ENCODE measurements around the gene CPNE5.

CPNE5 gene

DNA sequence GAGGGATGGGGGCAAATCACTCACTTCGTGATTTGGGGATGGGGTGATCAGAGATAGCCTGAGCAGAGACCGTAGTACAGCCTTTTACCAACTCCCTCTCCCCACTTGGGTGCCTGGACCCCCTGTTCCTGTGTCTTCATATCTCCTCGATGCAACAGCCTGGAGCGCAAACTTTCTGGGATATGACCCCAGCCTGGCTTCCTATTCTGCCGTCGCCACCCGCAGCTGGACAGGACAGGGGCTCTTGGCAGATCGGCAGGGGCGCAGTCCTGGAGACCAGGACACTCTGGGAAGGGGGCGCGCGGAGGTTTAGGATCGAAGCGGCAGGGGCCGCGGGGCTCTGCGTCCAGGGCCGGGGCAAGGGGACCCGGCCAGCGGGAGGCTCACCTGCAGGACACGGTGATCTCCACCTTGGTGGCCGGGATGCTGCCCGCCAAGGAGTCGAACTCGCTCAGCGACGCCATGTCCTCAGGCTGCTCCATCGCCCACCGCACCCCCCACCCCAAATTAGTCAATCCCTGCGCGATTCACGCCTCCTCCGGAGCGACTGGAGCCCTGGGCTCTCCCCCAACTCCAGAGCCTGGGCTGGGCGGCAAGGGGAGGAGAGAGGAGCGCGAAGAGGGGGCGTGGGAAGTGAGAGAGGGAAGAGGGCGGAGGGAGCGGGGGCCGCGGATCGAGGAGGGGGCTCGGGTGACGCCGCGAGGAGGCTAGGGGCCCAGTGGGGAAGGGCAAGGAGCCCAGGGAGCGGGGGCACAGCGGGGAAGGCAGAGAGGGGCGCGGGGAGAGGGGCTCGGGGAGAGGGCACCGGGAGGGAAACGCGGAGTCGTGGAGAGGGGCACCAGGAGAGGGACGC lies at the start of gene CPNE5:
Gene CPNE5 (minus strand): TSS at position 549 of the 853 bp plus-strand sequence. CDS start 67 bp downstream, at position 482.
- DNase-seq = no peak

DNA sequence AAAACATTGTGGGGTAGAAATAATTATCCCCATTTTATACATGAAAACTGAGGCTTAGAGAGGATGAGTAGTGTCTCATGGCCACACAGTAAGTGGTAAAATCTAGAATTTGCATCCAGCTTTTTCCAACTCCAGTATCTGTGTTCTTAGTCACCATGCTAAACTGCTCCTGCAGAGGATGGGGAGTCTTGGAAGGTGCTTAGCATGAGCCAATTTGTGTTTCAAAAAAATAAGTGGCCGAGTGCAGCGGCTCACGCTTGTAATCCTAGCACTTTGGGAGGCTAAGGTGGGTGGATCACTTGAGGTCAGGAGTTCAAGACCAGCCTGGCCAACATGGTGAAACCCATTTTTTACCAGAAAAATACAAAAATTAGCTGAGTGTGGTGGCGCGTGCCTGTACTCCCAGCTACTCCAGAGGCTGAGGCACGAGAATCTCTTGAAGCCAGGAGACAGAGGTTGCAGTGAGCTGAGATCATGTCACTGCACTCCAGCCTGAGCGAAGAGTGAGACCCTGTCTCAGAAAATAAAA lies 48.9 kb upstream of the CPNE5 start:
- DNase-seq = no peak

DNA sequence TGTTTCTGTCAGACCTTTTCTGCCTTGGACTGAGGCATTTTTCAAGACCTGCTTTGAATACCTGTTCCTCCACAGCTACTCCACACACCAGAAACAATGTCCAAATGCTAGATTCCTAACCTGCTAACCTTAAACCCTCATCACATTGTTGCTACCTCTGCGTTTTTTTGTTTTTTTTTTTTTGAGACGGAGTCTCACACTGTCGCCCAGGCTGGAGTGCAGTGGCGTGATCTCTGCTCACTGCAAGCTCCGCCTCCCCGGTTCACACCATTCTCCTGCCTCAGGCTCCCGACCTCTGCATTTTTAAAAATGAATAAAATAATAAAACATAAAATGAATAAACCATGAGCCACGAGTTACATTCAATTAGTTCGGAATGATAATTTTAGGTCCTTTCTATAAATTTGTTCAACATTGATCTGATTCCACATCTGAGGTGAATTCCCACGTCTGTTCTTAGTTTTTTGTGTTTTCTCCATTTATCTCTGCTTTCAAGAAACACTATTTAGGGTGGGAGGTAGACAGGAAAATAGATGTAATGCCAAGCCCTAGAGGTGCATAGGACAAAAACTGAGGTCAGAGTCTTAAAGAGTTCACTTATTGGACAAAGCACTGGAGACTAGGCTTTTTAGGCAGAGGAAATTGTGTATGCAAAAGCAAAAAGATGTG lies 47.8 kb upstream of the CPNE5 start:
- no peak for DNase-seq

DNA sequence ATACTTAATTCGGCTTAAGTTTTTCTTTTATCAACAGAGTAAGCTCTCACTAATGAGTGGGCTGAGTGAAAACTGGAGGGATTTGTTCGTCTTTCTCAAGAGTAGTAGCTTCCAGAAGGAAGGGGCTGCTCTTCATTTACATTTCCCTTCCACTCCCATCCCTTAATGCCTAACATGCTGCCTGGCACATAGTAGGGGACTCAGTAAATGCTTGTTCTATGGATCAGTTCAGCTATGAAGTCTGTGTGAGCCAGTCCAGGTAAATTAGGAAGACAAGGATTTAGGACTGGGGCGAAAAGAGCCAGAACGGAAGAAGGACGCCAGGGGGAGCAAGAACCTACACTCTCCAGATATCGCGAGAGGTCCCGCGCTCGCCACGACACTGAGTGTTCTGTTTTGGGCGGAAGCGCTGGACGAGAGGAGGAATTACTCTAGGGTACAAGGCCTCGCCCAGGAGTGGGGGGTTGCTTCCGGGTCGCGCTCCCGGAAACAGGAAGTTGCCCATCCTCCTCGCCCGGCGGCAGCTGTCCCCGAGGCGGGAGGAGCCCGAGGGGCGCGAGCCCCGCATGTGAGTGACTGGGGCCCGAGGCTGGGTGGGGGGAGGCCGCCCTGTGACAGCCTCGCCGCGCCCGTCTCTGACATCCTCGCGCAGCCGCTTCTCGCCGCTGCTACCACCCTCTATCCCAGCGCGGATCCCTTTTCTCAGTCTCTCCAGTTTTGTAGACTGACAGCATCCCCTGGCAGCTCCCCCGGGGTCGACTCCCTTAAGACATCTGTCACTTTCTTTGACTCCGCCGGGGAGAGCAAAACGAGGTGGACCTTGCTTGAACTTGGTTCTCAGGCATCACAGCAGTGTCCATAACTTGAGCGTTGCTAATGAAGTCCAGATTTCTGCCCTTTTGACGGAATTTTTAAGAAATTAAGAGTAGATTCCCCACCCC lies 46.5 kb upstream of the CPNE5 start, which contains the start of gene C6orf89:
Gene C6orf89 (plus strand): TSS at position 492 of the 941 bp plus-strand sequence. CDS start 13,493 bp downstream, outside the sequence.
- peak; percentile 99 for DNase-seq

DNA sequence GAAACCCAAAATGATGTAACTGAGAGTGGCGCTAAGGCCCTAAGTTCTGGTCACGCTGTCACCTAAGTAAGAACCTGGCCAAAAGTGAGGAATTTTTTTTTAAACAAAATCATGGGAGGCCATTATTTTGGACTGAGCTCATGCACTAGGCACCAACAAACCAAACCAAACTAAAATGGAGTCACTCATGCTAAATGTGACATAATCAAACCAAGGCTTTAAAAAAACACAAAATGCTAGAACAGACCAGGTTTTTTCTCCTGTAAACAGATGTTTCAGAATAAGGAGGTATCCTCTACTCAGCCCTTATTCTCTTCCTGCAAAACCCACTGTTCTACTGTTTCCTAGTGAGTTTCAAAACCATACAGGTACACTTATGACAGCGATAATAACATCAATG lies 45.4 kb upstream of the CPNE5 start:
- no peak for DNase-seq

DNA sequence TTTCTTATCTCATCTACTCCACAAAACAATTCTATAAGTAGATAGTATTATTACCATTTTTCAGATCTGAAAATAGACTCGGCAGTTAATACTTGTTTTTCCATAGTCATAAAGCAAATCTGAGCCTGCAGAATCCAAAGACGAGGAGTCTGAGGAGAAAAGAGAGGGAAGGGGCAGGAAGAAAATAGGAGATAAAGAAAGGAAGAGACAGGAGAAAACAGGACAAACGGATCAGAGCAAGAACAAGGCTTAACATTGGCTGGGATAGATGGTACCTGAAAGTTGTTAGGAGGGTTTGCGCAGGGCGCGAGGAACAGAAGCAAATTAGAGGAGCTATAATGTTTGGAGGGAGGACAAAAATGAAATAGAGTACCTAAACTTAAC lies 36.0 kb upstream of the CPNE5 start:
- DNase-seq = no peak

DNA sequence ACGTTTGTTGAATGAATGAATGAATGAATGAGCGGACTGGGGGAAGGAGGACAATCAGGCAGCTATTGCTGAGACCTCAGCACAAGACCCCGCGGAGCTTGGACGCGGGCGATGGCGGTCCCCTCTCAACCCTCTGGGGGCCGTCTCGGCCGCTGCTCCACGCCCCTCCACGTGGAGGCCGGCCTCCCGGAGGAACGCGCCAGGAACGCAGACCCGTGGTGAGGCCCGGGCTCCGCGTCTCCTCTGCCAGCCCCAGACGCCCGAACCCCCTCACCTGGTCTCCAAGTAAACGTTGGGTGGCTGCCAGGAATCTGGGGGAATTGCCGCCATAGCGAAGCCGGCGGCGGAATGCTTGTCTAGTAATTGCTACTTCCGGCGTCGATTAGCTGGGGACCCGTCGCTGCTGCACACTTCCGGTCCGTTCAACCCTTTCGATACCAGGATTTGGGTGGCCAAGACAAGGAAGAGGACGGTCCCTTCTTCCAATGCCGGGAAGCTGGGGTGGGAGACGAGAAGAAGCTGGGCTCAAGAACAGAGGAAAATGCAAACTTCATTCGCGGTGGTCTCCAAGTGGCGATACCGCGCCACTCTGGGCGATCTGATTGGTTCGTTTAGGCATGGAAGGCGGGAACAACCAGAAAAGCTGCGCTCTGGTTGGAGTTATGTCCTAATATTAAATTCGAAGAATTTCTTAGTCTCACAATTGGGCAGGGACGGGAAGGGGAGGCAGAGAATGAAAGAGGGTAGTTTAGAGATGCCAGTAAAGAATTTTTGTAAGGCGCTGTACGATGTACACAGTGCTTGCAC lies 35.4 kb upstream of the CPNE5 start, which contains the start of gene PPIL1:
Gene PPIL1 (minus strand): TSS at position 361 of the 807 bp plus-strand sequence. CDS start 31 bp downstream, at position 330.
- peak; percentile 98 for DNase-seq

DNA sequence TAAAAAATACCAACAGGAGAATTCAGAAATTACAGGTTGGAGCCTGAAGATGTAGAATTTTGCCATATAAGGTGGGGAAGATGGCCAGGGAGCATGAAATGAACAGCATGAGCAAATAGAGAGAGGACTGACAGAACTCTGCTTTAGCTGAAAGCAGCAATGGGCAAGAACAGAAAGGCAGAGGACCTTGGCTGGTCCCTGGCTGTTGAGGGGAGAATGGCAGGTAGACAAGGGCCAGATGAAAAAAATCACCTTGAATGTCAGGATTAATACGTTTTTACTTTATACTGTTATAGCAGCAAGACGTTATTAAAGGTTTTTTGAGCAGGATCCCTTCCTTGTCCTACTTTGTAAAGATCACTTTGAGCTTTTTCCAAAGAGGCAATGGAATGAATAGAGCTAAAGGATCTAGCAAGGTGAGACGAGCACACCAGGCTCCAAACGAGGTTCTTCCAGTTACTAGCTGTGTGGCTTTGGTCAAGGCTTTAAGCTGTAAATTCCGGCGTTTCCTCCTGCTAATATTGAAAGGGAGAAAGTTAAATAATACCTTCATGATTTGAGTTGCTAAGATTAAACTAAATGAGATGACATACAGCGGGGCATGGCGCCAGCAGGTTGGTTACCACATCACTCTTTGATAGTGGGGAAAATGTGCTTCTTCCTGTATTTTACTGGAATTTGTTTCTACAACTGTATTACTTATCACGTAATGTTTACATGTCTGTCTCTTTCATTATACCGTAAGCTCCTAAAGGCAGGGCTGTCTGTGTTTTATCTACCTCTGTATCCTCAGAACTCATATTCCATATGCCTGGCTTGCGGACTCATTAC lies 34.6 kb upstream of the CPNE5 start:
- peak; percentile 29 for DNase-seq

DNA sequence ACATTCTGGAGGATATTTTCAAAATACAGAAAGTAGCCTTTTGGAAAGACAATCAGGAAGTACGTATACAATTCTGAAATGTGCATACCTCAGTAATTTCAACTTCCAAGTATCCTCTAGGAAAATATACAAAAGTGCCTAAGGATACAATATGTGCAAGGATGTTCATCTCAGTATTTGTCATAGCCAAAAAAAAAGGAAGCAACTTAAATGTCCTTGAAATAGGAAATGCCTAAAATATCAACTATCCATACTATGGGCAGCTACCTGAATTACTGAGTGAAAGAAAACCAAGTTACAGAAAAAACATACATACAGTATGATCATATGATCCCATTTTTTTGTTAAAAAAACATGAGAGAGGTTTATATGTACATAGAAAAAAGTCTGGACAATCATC lies 33.9 kb upstream of the CPNE5 start:
- DNase-seq = no peak

DNA sequence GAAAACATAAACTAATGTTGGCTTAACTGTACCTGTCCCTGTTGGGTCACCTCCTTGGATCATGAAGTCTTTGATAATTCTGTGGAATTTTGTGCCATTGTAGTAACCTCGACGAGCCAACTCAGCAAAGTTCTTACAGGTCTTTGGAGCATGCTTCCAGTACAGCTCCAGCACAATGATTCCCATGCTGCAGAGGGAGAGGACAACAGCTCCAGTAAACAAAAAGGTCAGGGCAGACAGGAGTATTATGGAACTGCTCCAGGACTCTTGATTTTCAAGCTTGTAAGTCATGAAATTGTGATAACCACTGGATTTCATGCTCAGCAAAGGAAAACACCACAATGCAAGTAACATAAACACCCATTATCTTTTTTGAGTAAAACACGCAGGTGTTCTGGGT lies 32.4 kb upstream of the CPNE5 start:
- no peak for DNase-seq

DNA sequence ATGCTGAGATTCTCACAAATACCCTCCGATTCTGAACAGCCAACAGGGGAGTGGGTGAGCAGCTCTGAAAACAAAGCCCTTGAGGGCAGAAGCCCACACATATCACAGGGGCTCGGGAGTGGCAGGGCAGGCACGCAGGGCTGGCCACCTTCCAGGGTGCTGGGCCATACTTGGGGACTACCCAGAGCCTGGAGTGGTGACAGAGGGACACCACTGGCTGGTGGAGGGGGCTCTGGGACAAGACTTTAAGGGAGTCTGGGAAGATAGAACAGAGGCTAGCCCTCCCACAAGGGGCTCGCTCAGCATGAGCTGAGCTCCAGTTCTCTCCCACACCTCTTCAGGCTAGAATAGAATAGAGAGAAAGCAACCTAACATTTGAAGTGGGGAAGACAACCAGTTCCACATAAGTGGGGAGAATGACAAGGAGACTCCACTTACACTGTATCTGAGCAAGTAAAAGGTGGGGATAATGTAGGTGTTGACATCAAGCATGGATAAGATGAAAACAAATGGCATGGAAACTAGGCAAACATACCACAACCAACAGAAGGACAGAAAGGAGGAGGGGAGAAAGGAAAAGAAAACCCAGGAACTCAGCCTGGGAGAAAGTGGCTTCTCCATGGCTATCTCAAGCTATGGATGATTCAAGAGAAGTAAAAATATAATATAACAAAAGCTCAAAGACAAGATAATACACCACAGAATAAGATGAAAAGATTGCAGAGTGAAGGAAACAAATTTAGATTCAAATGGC lies 28.4 kb upstream of the CPNE5 start:
- no peak for DNase-seq

DNA sequence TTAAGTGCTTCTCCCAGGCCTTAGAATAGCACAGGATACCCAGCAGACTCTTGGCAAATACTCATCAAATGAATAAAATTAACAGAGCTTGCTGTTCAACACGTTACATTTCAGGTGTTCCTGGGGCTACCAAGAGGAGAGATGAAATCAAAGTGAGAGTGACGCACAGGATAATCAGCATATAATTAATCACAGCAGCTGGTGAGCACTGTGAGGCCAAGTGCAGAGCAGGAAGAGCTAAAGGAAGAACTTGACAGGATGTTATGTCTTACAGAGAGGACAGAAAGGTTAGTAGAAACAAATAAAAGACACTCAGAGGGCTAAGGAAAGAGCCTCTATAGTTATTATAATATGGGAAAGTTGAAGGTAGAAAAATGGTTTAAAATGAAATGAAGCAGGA lies 26.6 kb upstream of the CPNE5 start:
- DNase-seq = no peak

DNA sequence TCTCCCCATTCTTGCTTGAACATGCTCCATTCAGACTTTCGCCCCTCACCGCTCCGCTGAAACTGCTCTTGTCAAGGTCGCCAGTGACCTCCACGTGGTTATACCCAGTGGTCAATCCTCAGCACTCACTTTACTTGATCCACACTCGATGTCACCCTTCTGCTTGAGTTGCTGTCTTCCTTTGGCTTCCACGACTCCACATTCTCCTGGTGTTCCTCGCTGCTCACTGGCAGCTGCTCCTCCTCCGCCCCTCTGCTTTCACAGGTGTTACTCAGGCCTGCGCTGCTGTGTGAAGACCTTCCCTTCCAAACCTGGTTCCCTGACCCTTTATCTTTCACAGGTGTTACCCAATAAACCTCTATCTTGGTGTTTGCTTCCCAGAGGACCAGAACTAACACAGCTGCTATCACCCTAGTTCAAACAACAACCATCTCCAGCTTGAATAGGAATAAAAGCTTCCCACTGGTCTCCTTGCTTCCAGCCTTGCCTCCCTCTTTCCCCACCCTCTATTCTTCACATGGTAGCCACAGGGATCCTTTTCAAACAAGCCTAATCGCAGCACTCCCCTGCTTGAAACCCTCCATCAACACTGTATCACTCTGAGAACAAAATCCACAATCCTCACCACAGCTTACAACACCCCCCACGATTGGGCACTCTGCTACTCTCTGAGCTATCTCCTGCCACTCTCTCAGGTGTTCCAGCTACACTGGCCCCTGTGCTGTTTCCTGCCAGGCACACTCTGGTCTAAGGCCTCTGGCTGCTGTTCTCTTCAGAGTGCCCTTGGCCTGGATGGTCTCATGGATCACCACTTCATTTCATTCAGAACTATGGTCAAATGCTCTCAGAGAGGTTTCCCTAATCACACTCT lies 24.7 kb upstream of the CPNE5 start:
- DNase-seq = peak; percentile 32

DNA sequence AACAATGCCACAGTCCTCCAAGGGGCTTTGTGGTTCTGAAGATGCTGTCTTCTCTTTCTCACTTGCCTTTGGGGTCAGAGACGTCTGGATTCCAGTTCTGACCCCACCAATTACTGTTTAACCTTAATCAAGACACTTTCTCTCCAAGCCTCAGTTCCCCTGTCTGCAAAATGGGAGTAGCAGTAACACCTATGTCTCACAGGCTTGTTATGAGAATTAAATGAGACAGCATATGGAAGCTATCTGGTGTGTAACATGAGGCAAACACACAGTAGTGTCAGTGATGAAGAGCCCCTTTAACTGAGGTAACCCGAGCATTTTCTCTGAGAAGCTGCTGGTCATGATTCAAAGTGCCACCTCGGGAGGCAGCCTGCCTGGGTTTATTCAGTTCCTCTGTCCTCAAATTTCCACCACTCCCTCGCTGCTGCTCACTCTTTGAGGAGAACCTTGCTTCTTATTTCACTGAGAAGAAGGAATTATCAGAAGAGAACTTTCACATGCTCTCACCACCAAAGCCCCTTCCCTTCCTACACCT lies 23.7 kb upstream of the CPNE5 start:
- no peak for DNase-seq

DNA sequence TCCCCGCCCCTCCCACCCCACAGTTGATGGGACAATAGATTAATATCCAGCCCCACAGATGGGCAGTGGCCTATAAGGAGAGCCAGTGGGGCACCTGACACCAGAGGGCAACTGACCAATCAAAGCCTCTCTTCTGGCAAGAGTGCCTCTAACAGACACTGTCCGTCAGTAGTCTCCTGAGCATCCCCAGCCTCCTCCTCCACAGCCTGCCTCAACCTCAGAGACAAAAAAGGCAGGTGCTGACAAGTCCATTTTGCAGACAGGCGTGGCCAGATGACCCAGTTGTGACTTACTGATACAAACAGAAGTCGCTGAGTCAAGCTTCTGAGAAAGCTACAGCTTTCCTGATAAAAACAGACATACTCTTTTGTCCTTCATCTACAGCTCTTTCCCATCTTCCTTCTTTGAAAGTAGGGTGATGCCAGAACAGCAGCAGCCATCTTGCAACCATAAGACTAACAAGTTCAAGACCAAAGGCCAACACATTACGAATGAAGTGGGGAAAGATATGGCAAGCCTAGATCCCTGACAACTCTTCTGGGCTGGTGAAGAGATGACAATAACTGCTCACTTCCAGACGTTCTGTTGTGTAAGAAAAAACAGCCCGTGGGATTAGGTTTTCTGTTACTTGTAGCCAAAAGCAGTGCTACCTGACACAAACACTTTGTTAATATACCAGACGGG lies 23.1 kb upstream of the CPNE5 start:
- DNase-seq = no peak

DNA sequence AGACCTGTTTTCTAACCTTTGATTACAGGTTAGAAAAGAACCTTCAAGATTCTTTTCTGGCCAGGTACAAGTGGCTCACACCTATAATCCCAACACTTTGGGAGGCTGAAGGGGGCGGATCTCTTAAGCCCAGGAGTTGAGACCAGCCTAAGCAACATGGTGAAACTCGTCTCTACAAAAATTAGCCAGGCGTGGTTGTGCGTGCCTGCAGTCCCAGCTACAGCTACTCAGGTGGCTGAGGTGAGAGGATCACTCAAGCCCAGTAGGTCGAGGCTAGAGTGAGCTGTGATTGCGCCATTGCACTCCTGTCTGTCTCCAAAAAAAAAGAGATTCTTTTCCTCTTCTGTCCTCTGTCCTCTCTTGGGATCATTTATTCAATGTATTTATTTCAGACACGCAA lies 20.9 kb upstream of the CPNE5 start:
- no peak for DNase-seq

DNA sequence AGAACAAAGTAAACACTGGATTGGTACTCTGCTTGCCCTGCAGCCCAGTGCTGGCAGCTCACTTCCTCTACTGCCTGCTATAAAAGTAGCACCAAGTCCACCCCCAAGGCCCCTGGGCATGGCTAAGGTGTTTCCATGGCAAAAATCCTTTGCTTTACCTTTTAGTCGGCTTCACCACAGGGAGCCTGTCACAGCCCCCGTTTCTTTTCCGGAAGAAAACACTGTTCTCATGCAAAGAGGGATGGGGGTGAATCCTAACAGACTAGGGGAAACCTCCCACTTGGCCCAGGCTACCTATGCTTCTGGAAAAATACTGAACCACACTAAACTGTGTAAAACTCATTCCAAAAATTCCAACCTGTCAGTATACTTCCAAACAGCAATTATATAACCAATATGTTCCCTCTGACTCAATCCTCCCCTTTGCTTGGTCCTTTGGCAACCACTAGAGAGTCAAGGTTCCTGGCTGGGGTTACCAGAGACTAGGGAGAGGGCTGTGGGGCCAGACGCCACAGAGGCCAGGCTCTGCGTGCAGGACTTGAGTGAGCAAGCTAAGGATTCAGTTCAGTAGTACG lies 19.2 kb upstream of the CPNE5 start:
- DNase-seq = no peak

DNA sequence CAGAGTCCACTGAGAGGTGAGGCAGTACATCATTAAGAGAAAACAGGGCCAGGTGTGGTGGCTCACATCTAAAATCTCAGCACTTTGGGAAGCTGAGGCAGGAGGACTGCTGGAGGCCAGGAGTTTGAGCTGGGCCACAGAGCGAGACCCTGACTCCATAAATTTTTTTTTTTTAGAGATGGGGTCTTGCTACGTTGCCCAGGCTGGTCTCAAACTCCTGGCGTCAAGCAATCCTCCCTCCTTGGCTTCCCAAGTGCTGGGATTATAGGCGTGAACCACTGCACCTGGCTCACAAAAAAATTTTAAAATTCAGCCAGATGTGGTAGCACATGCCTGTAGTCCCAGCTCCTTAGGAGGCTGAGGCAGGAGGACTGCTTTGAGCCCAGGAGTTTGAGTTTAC lies 18.1 kb upstream of the CPNE5 start:
- no peak for DNase-seq
